Liver (tissue), 3 donors: ENCODE data around the gene ILKAP.

Source experiments
- ATF3 ChIP-seq: IDR thresholded peaks from 2 replicates; pipeline ENCODE4 v1.6.1; 2016; ENCODE audit warnings: antibody characterized with exemption
- CTCF ChIP-seq: fragments of 150-350 bp; IDR thresholded peaks from 2 replicates; pipeline ENCODE4 v1.5.1; 2017; ENCODE audit warnings: improper control_type of control experiment, low read depth, low read length; ENCODE audit not compliant: missing input control
- FOXA1 ChIP-seq: IDR thresholded peaks from 2 replicates; pipeline ENCODE4 v1.6.1; 2016; ENCODE audit warnings: antibody characterized with exemption
- GABPA ChIP-seq, 2 donors: IDR thresholded peaks in 1 of 2; conservative IDR thresholded peaks in 1 of 2; 2 replicates each; pipeline ENCODE4 v1.6.1; 2016; ENCODE audit warnings: antibody characterized with exemption in 2 of 2, mild to moderate bottlenecking in 1 of 2, moderate library complexity in 1 of 2
- HNF4A ChIP-seq, 2 donors: conservative IDR thresholded peaks; 2 replicates each; pipeline ENCODE4 v1.6.1; 2016; ENCODE audit warnings: antibody characterized with exemption in 2 of 2, mild to moderate bottlenecking in 2 of 2
- HNF4G ChIP-seq: IDR thresholded peaks from 2 replicates; pipeline ENCODE4 v1.6.1; 2016; ENCODE audit warnings: antibody characterized with exemption
- MAX ChIP-seq: IDR thresholded peaks from 2 replicates; pipeline ENCODE4 v1.6.1; 2016; ENCODE audit warnings: antibody characterized with exemption
- NR2F2 ChIP-seq: IDR thresholded peaks from 2 replicates; pipeline ENCODE4 v1.6.1; 2016; ENCODE audit warnings: antibody characterized with exemption
- RAD21 ChIP-seq, 2 donors: IDR thresholded peaks; 2 replicates each; pipeline ENCODE4 v1.6.1; 2016; ENCODE audit warnings: antibody characterized with exemption in 2 of 2, mild to moderate bottlenecking in 2 of 2
- REST ChIP-seq: IDR thresholded peaks from 2 replicates; pipeline ENCODE4 v1.6.1; 2016; ENCODE audit warnings: antibody characterized with exemption, mild to moderate bottlenecking
- RXRA ChIP-seq, 2 donors: IDR thresholded peaks; 2 replicates each; pipeline ENCODE4 v1.6.1; 2017 to 2018; ENCODE audit warnings: antibody characterized with exemption in 2 of 2, mild to moderate bottlenecking in 1 of 2
- SP1 ChIP-seq: IDR thresholded peaks from 2 replicates; pipeline ENCODE4 v1.6.1; 2018; ENCODE audit warnings: antibody characterized with exemption, mild to moderate bottlenecking
- TAF1 ChIP-seq: conservative IDR thresholded peaks from 2 replicates; pipeline ENCODE4 v1.6.1; 2016; ENCODE audit warnings: antibody characterized with exemption, mild to moderate bottlenecking
- YY1 ChIP-seq: IDR thresholded peaks from 2 replicates; pipeline ENCODE4 v1.6.1; 2016; ENCODE audit warnings: antibody characterized with exemption, mild to moderate bottlenecking
- donor health status: healthy.
- donor health status: healthy.

GRCh38 chr2:238137885-238138284, 65.6 kb downstream of the ILKAP start:
- TF ChIP-seq ATF3 (no peak), CTCF (no peak), MAX (no peak), SP1 (no peak), REST (no peak), YY1 (no peak), HNF4G (no peak), HNF4A (conservative IDR thresholded peaks at IDR 0.05) (no peak), GABPA (IDR thresholded peaks at IDR 0.05 in 1 of 2, conservative IDR thresholded peaks at IDR 0.05 in 1 of 2) (no peak), NR2F2 (no peak), RAD21 (IDR thresholded peaks at IDR 0.05) (no peak), TAF1 (no peak), FOXA1 (no peak), RXRA (IDR thresholded peaks at IDR 0.05) (no peak)
